ENCODE measurements around the gene NDUFB2.
"Not testable (repeated sequence)": the region's sequence is repeated elsewhere in the genome, so short reads cannot be mapped to it uniquely, and the experiment has no call there.

The NDUFB2 gene

GRCh38 chr7:140673063-140673773, 23.3 kb upstream of the NDUFB2 start:
- no peak; the same call in 1 of the 2 replicates for TF ChIP-seq CTCF (conservative IDR thresholded peaks at IDR 0.05; ENCODE audit: low read length)
- no peak for DNase-seq (ENCODE audit: low read depth)

GRCh38 chr7:140673774-140674155, 22.7 kb upstream of the NDUFB2 start:
- no peak for TF ChIP-seq CTCF (conservative IDR thresholded peaks at IDR 0.05; ENCODE audit: low read length)
- DNase-seq (ENCODE audit: low read depth), result no peak
- peak overlapping the region; percentile 78 for H3K4me3 ChIP-seq (ENCODE audit: low read length)

More at GRCh38 chr7:140673063-140673773, 23.3 kb upstream of the NDUFB2 start:
- H3K4me3 ChIP-seq (ENCODE audit: low read length), result peak overlapping the region; percentile 78

- no peak for TF ChIP-seq CTCF (conservative IDR thresholded peaks at IDR 0.05; ENCODE audit: low read length)
- H3K4me3 ChIP-seq (ENCODE audit: low read length), result peak overlapping the region; percentile 78; the same call in 1 of the 2 replicates
- no peak for DNase-seq (ENCODE audit: low read depth)
Measured at GRCh38 chr7:140674356-140674800, 22.1 kb upstream of the NDUFB2 start.

GRCh38 chr7:140674899-140675701, 21.4 kb upstream of the NDUFB2 start:
- peak; percentile 64 for TF ChIP-seq CTCF (conservative IDR thresholded peaks at IDR 0.05; ENCODE audit: low read length)
- no peak overlapping the region for H3K4me3 ChIP-seq (ENCODE audit: low read length)
- peak; percentile 75 for DNase-seq (ENCODE audit: low read depth)

GRCh38 chr7:140675726-140676125, 20.8 kb upstream of the NDUFB2 start:
- no peak for DNase-seq (ENCODE audit: low read depth)
- TF ChIP-seq CTCF (conservative IDR thresholded peaks at IDR 0.05; ENCODE audit: low read length), result no peak
- no peak overlapping the region for H3K4me3 ChIP-seq (ENCODE audit: low read length)

GRCh38 chr7:140676306-140676705, 20.2 kb upstream of the NDUFB2 start:
- H3K4me3 ChIP-seq (ENCODE audit: low read length), result no peak overlapping the region
- no peak for DNase-seq (ENCODE audit: low read depth)
- no peak for TF ChIP-seq CTCF (conservative IDR thresholded peaks at IDR 0.05; ENCODE audit: low read length)

GRCh38 chr7:140676956-140677355, 19.6 kb upstream of the NDUFB2 start:
- not testable (repeated sequence) for DNase-seq (ENCODE audit: low read depth); H3K4me3 ChIP-seq (ENCODE audit: low read length)
